Measurements from ENCODE around the gene SPATA31C2.
"Not testable (repeated sequence)": the region's sequence is repeated elsewhere in the genome, so short reads cannot be mapped to it uniquely, and the experiment has no call there.

Gene SPATA31C2

GRCh38 chr9:88127700-88128300, 10.5 kb downstream of the SPATA31C2 start:
- H3K4me3 ChIP-seq (ENCODE audit: extremely low read depth, insufficient read depth, low read length, poor library complexity, severe bottlenecking); H3K36me3 ChIP-seq (ENCODE audit: control insufficient read depth, insufficient read depth, low read length); H3K4me1 ChIP-seq (ENCODE audit: control insufficient read depth, insufficient read depth, low read length, poor library complexity, severe bottlenecking); H3K9me3 ChIP-seq (ENCODE audit: control insufficient read depth, low read length); H3K27ac ChIP-seq (ENCODE audit: low read depth, low read length, severe bottlenecking): not testable (repeated sequence)
- 87 to 95% methylated on average over 7 to 8 of the region's 13 CpGs for WGBS, 2 experiments (ENCODE audit: insufficient coverage in 2 of 2)

- H3K36me3 ChIP-seq (ENCODE audit: control insufficient read depth, insufficient read depth, low read length); H3K9me3 ChIP-seq (ENCODE audit: control insufficient read depth, low read length); H3K4me3 ChIP-seq (ENCODE audit: extremely low read depth, insufficient read depth, low read length, poor library complexity, severe bottlenecking); H3K27ac ChIP-seq (ENCODE audit: low read depth, low read length, severe bottlenecking); H3K4me1 ChIP-seq (ENCODE audit: control insufficient read depth, insufficient read depth, low read length, poor library complexity, severe bottlenecking): not testable (repeated sequence)
Measured at GRCh38 chr9:88123413-88123812, 14.9 kb downstream of the SPATA31C2 start.

- 72 to 79% methylated on average over 2 to 3 of the region's 5 CpGs for WGBS, 2 experiments (ENCODE audit: insufficient coverage in 2 of 2)
- not testable (repeated sequence) for H3K9me3 ChIP-seq (ENCODE audit: control insufficient read depth, low read length); H3K27ac ChIP-seq (ENCODE audit: low read depth, low read length, severe bottlenecking); H3K36me3 ChIP-seq (ENCODE audit: control insufficient read depth, insufficient read depth, low read length); H3K4me3 ChIP-seq (ENCODE audit: extremely low read depth, insufficient read depth, low read length, poor library complexity, severe bottlenecking); H3K4me1 ChIP-seq (ENCODE audit: control insufficient read depth, insufficient read depth, low read length, poor library complexity, severe bottlenecking)
Measured at GRCh38 chr9:88118121-88118520, 20.2 kb downstream of the SPATA31C2 start.

GRCh38 chr9:88114968-88115612, 23.2 kb downstream of the SPATA31C2 start:
- not testable (repeated sequence) for H3K9me3 ChIP-seq (ENCODE audit: control insufficient read depth, low read length); H3K4me1 ChIP-seq (ENCODE audit: control insufficient read depth, insufficient read depth, low read length, poor library complexity, severe bottlenecking); H3K27ac ChIP-seq (ENCODE audit: low read depth, low read length, severe bottlenecking); H3K4me3 ChIP-seq (ENCODE audit: extremely low read depth, insufficient read depth, low read length, poor library complexity, severe bottlenecking); H3K36me3 ChIP-seq (ENCODE audit: control insufficient read depth, insufficient read depth, low read length)
- no CpG with 5 or more reads among the region's 13 CpGs for WGBS, 2 experiments (ENCODE audit: insufficient coverage in 2 of 2)

GRCh38 chr9:88114283-88114967, 23.9 kb downstream of the SPATA31C2 start:
- H3K4me3 ChIP-seq (ENCODE audit: extremely low read depth, insufficient read depth, low read length, poor library complexity, severe bottlenecking); H3K9me3 ChIP-seq (ENCODE audit: control insufficient read depth, low read length); H3K36me3 ChIP-seq (ENCODE audit: control insufficient read depth, insufficient read depth, low read length); H3K4me1 ChIP-seq (ENCODE audit: control insufficient read depth, insufficient read depth, low read length, poor library complexity, severe bottlenecking); H3K27ac ChIP-seq (ENCODE audit: low read depth, low read length, severe bottlenecking): not testable (repeated sequence)
- 95 to 100% methylated on average over 1 to 5 of the region's 17 CpGs for WGBS, 2 experiments (ENCODE audit: insufficient coverage in 2 of 2)

GRCh38 chr9:88113156-88114130, 24.8 kb downstream of the SPATA31C2 start:
- not testable (repeated sequence) for H3K4me3 ChIP-seq (ENCODE audit: extremely low read depth, insufficient read depth, low read length, poor library complexity, severe bottlenecking); H3K9me3 ChIP-seq (ENCODE audit: control insufficient read depth, low read length); H3K4me1 ChIP-seq (ENCODE audit: control insufficient read depth, insufficient read depth, low read length, poor library complexity, severe bottlenecking); H3K36me3 ChIP-seq (ENCODE audit: control insufficient read depth, insufficient read depth, low read length); H3K27ac ChIP-seq (ENCODE audit: low read depth, low read length, severe bottlenecking)
- 63 to 90% methylated on average over 3 to 6 of the region's 38 CpGs for WGBS, 2 experiments (ENCODE audit: insufficient coverage in 2 of 2)

- Histone ChIP-seq H3K27ac (ENCODE audit: low read depth, low read length, severe bottlenecking) (no peak overlapping the region), H3K4me3 (ENCODE audit: extremely low read depth, insufficient read depth, low read length, poor library complexity, severe bottlenecking) (no peak overlapping the region), H3K4me1 (ENCODE audit: control insufficient read depth, insufficient read depth, low read length, poor library complexity, severe bottlenecking) (no peaks in the 10 kb centered on the region), H3K36me3 (ENCODE audit: control insufficient read depth, insufficient read depth, low read length) (no peaks in the 10 kb centered on the region), H3K9me3 (ENCODE audit: control insufficient read depth, low read length) (no peaks in the 10 kb centered on the region)
- 80% methylated on average over 1 of the region's 3 CpGs; no CpG with 5 or more reads in 1 of the 2 experiments for WGBS, 2 experiments (ENCODE audit: insufficient coverage in 2 of 2)
Measured at GRCh38 chr9:88110026-88110425, 28.2 kb downstream of the SPATA31C2 start.

GRCh38 chr9:88108779-88109178, 29.5 kb downstream of the SPATA31C2 start:
- WGBS, 2 experiments (ENCODE audit: insufficient coverage in 2 of 2) = 87 to 96% methylated on average over 3 to 4 of the region's 4 CpGs
- H3K9me3 ChIP-seq (ENCODE audit: control insufficient read depth, low read length) = no peaks in the 10 kb centered on the region

GRCh38 chr9:88106492-88106891, 31.8 kb downstream of the SPATA31C2 start:
- H3K36me3 ChIP-seq (ENCODE audit: control insufficient read depth, insufficient read depth, low read length) = no peaks in the 10 kb centered on the region
- H3K27ac ChIP-seq (ENCODE audit: low read depth, low read length, severe bottlenecking) = no peak overlapping the region
- 42% methylated on average over 3 of the region's 4 CpGs; no CpG with 5 or more reads in 1 of the 2 experiments for WGBS, 2 experiments (ENCODE audit: insufficient coverage in 2 of 2)
- no peak overlapping the region for H3K4me3 ChIP-seq (ENCODE audit: extremely low read depth, insufficient read depth, low read length, poor library complexity, severe bottlenecking)
- no peaks in the 10 kb centered on the region for H3K9me3 ChIP-seq (ENCODE audit: control insufficient read depth, low read length)
- H3K4me1 ChIP-seq (ENCODE audit: control insufficient read depth, insufficient read depth, low read length, poor library complexity, severe bottlenecking) = no peaks in the 10 kb centered on the region

More at GRCh38 chr9:88108779-88109178, 29.5 kb downstream of the SPATA31C2 start:
- Histone ChIP-seq H3K4me3 (ENCODE audit: extremely low read depth, insufficient read depth, low read length, poor library complexity, severe bottlenecking) (no peak overlapping the region), H3K4me1 (ENCODE audit: control insufficient read depth, insufficient read depth, low read length, poor library complexity, severe bottlenecking) (no peaks in the 10 kb centered on the region), H3K27ac (ENCODE audit: low read depth, low read length, severe bottlenecking) (no peak overlapping the region), H3K36me3 (ENCODE audit: control insufficient read depth, insufficient read depth, low read length) (no peaks in the 10 kb centered on the region)

- no peak overlapping the region for H3K4me3 ChIP-seq (ENCODE audit: extremely low read depth, insufficient read depth, low read length, poor library complexity, severe bottlenecking)
- H3K36me3 ChIP-seq (ENCODE audit: control insufficient read depth, insufficient read depth, low read length) = no peaks in the 10 kb centered on the region
- H3K27ac ChIP-seq (ENCODE audit: low read depth, low read length, severe bottlenecking) = peak overlapping the region; percentile 49
- peaks cover 19% of the 10 kb centered on the region for H3K4me1 ChIP-seq (ENCODE audit: control insufficient read depth, insufficient read depth, low read length, poor library complexity, severe bottlenecking)
- H3K9me3 ChIP-seq (ENCODE audit: control insufficient read depth, low read length) = peaks cover 5% of the 10 kb centered on the region
- WGBS, 2 experiments (ENCODE audit: insufficient coverage in 2 of 2) = 86 to 87% methylated on average over 9 to 10 of the region's 10 CpGs
Measured at GRCh38 chr9:88092797-88093331, 45.4 kb downstream of the SPATA31C2 start.
